T-helper 1 cell treated with Interleukin-12 subunit alpha and Interleukin-12 subunit beta and Interleukin-4 antibody, amounts not matched to agents 30 ng/mL and 1 ng/mL, for 36 hours (primary cell): Measurements from ENCODE around the gene LMAN1. TPM values are rescaled to one million over a fixed set of nuclear protein-coding genes. Genes with fewer than 3 reads are reported as not detected.

Source experiments
- intact Hi-C: fragments of 100-400 bp; cut with micrococcal nuclease; formaldehyde crosslinking; loops from one replicate; pipeline ENCODE4 v1.15.1; 2024
- total RNA-seq: library from RNA; stranded (reverse); gene quantifications from 2 replicates; pipeline ENCODE4 v1.2.3, GENCODE V29; 2022

LMAN1 gene
- total RNA-seq, 1 donor from 2014 or later = 144 TPM

DNA sequence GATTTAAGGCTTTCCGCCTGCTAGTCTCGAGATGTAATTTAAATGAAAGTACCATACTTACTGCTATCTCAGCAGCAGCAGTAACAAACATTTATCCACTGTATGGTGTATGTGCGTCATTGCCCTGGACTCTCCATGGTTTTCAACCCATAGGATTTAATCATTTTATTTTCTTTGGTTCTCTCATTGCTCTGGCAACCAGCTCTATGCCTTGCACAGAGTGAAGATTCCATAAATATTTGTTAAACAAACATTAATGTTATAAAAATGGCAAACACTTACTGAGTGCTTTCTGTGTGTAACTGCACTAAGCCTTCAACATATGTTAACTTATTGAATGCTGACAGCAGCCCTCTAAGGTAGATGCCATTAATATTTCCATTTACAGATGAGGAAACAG, 1.3 kb upstream of the LMAN1 start:
- intact Hi-C loops = no loop called here

DNA sequence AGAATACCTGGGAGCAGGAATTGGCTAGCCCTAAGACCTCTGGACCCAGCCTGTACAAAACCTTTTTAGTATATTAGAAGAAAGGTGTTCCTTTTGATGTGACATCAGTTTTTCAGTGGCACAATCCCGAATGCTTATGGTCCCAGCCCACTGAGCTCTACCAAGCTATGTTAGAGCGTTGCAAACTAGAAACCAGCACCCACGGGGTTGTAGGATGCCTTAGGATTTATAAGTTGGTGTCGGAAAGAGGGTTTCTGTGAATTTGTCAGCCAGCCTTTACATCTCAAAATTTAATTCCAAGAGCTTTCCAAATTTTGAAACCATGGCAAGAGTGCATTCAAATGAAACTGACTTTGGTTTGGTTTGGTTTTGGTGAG, 499 bp upstream of the LMAN1 start:
- intact Hi-C loops = loop anchor here (1.0 to 5.0 kb wide), 8 partner anchors 43 to 1772 kb away; partner anchors contain the start of genes FECH, MALT1, NARS1 and SEC11C

DNA sequence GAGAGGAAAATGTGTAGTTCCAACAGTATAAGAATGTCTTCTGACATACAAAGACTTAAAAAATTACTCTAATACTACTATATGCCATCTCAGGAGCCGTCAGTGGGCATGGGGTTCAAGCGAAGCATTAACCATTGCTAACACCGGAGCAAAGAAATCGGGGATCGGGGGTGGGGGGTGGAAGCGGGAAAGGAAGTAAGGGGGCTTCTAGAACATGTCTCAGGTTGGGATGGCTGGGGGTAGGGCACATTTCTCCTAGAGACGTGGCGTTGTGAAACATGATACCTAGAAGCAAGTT, 702 bp downstream of the LMAN1 start:
- intact Hi-C loops = loop anchor here (1.0 to 5.0 kb wide), 9 partner anchors 9 to 1771 kb away; partner anchors contain the start of genes FECH and NARS1

DNA sequence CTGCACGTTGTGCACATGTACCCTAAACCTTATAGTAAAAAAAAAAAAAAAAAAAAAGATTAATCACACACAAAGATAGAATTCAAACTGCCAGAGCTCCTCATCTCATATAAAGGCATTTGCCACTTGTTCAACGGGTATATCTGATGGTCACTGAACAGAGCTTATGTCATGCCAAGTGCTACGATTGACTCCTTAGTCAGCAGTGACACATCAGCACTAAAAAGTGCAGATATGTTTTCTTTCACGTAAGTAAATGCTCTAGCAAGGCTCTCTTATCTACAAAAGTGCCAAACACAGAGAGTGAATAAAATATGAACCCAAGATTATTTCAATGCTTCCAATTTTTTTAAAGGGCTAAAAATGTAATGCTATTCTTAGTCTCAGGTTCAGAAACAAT, 1.1 kb downstream of the LMAN1 start:
- intact Hi-C loops = loop anchor here (1.0 to 5.0 kb wide), 9 partner anchors 9 to 1771 kb away; partner anchors contain the start of genes FECH and NARS1

DNA sequence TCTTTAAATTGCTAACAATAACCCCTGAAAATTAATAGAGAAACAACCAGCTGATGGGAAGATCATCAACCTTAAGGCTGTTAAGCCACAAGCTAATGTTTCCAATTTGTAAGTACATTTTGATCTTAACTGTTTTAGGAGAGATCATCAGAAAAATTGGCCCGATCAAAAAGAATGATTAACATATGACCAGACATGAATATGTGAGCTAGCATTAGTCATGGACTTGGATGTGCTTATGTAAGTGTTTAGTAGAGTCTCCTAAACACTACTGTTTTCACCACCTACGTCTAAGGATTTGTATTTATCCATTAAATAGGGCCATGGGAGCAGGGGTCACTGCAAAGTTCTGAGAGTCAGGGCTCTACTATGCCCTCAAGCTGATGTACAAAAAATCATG, 4.3 kb downstream of the LMAN1 start:
- intact Hi-C loops = loop anchor here (5.0 kb wide), 3 partner anchors 812 to 1767 kb away; partner anchors contain the start of genes FECH and NARS1

DNA sequence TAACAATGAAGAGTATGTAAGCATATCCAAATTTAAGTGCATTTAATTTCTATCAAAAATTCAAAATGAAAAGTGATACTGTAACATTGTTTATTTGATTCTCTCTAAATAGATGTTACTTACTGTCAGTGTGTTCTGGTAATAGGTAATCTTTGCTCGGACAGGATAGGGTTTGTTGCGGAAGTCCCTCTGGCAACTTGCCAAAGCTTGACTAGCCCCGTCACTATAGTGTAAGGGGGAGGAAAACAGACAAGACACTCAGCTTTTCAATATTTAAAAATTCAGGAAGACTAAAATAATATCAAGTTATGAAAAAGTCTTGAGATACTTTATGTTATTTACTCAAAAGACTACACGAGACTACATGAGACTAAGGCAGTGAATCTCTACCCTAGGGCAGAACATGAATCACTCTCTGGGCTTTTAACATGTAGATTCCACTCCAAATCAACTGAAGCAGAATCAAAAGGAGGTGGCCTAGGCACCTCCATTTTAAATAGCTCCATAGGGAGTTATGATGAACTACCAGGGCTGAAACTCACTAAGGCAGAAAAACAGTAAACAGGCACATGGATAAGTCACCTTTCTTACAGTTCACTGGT, 5.9 kb downstream of the LMAN1 start:
- intact Hi-C loops = no loop called here

DNA sequence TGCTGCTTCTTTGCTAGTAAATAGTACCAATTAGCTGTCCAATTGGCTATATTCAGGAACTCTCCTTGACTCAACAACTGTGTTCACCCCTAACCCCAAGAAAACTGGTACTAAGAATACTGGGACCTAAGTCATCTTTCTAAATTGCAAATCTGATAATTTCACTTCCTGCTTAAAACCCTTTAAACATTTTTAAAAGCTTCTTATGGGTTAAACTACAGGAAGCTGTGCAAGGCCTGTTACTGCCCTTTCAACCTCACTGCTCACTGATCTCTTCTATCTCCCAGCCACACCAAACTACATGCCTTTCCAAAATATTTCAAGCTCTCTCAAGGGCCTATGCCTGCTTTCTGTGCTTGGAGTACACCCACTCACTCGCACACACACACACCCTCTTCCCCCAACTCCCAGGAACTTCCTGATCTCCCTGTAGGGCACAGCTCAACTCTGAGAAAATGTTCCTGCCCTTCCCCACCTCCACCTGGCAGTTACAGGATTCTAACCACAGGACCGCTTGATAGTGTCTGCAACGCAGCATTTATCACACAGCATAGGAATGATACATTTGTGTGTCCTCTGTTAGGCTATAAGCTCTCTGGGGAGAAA, 6.7 kb downstream of the LMAN1 start:
- intact Hi-C loops = no loop called here

DNA sequence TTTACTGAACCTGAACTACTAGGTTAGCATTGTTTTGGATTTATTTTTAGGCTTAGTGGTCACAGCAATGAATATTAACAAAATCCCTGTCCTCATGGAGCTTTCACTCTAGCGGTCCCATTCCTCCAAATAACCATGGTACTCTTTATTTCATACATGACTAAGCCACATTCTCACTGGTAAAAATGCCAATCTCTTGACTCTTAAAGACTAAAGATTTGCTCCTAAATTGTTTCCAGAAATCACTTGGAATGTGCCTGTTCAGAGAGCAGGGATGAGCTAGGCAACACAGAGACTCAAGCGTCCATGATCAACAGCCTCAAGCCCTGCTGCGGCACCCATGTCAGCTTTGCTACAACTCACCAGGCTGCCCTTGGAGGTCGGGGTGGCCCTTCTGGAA, 13.5 kb downstream of the LMAN1 start:
- intact Hi-C loops = no loop called here

DNA sequence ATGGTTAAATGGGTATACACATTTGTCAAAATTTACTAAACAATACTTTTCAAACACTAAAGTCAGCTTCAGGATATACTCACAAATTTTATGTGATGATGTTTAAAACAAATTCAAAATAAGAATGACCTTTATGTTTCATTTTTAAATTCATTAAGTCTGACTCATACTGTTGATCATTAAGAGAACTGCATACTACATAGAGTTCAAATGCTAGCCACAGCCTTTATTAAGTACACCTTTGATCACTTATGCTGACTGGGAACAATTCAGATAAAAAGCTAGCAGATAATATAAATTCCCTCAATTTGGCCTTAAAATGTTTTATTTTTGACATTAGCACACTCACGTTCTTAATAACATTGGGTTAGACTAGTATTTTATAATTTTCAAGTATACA, 14.1 kb downstream of the LMAN1 start:
- intact Hi-C loops = no loop called here

DNA sequence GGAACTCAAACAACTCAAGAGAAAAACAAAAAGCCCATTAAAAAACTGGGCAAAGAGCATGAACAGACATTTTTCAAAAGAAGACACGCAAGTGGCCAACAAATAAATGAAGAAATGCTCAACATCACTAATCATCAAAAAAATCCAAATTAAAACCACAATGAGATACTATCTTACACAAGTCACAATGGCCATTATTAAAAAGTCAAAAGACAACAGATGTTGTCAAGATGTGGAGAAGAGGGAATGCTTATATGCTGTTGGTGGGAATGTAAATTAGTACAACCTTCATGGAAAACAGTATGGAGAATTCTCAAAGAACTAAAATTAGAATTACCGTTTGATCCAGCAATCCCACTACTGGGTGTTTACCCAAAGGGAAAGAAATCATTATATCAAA, 15.1 kb downstream of the LMAN1 start:
- intact Hi-C loops = no loop called here

DNA sequence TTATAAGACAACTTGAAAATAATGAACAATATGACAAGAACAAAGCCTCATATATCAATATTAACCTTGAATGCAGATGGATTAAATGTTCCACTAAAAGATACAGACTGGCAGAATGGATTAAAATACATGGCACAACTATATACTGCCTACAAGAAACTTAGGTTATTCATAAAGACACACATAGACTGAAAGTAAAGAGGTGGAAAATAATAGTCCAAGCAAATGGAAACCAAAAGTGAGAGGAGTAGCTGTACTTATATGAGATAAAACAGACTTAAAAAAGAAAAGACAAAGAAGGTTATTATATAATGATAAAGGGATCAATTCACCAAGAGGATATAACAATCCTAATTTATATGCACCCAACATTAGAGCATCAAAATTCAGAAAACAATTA, 18.2 kb downstream of the LMAN1 start:
- intact Hi-C loops = loop anchor here (1.0 kb wide), 1 partner anchor 17 kb away; no protein-coding TSS in a partner anchor

DNA sequence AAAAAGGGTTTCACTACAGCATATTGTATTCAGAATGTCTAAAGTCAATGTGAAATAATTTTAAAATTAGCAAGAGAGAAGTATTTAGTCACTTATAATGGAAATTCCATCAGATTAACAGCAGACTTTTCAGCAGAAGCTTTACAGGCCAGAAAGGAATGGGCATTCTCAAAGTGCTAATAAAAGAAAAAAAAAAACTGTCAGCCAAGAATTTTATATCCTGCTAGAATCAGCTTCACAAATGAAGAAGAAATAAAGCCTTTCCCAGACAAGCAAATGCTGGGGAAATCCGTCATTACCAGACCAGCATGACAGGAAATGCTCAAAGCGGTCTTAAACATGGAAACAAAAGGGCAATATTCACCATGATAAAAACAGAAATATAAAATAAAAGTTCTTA, 18.8 kb downstream of the LMAN1 start:
- intact Hi-C loops = no loop called here

DNA sequence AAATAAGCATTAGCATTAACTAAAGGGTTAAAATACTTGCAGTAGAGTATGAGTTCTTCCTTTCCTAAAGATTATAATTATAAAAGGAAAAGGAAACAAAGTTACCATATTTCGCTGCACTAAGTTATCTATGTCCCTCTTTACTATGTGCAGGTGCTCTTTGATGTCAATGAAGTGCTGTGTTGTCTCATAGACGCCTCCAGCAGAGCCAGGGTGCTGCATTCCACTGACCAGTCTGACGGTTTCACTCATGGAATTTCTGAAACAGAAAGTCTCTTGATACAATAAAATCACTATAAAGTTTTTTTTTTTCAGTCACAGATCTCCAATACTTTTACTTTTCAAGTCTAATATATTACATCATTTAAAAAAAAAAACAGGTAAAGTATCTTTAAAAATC, 26.1 kb downstream of the LMAN1 start:
- intact Hi-C loops = no loop called here

DNA sequence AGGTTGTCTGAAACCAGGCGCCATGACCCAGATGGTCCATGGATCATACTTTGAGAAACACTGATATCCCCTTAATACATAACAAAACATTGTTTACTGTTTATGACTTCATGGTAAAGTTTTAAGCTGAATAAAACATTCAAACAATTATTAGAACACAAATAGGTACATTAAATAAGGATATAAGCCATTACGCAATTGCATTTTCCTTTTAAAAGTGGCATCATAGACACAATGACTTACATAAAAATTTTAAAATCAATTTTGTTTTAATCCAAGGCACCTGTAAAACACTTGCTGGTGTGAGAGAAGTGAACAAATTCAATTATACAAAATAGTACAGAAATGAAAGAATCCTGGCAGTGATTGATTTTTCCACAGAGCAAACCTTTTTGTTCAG, 30.4 kb downstream of the LMAN1 start:
- intact Hi-C loops = no loop called here

DNA sequence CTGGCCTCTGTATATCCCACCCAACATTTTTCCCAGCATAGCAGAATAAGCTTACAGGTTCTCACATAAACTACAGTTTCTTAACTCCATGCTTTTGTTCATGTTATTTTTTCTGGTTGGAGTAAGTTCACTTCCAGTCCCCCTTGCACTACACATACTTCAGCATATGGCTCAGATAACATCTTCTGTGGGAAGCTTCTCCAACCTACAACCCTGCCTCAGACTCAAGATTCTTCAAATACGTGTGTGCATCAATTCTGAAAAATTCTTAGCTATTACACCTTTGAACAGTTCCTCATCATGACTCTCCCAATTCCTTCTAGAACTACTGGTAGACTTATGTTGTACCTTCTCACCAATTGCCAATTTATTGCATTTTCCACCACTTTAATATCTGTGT, 33.1 kb downstream of the LMAN1 start:
- intact Hi-C loops = no loop called here

DNA sequence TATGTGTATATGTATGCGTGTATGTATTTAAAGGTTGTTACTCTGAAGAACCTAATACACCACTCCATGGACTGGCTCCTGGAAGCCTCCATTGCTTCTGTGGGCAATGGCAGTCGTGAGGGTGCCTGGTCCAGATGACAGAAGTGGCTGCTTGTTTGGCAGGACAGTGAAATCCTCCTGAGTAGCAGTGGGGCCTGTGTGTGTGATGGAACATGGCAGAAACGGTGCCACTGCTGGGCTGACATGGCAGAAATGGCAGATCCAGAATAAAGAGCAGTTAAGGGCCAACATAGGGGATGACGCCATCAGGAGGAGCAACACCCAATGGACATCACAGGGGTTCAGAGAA, 34.5 kb downstream of the LMAN1 start:
- intact Hi-C loops = no loop called here

DNA sequence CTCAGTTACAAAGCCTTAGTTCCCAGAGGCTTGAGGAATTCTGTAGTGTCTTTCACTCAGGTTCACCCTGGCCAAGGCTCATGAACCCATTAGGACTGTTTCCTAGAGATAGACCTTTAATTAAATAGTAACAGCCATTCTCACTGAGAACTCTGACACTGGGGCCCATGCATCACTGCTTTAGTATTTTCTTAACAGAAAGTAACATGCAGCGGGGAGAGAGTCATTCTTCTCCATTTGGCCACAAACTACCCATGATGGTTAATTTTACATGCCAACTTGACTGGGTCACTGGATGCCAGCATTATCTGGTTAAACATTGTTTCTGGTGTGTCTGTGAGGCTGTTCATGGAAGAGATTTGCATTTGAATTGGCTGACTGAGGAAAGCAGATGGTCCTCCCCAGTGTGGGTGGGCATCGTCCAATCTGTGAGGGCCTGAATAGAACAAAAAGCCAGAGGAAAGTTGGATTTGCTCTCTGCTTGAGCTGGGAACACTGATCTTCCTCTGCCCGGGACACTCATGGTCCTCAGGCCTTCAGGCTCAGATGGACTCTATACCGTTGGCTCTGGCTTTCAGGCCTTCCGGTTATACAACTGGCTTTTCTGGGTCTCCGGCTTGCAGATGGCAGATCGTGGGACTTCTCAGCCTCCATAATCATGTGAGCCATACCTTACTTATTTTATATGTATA, 35.0 kb downstream of the LMAN1 start:
- intact Hi-C loops = no loop called here

DNA sequence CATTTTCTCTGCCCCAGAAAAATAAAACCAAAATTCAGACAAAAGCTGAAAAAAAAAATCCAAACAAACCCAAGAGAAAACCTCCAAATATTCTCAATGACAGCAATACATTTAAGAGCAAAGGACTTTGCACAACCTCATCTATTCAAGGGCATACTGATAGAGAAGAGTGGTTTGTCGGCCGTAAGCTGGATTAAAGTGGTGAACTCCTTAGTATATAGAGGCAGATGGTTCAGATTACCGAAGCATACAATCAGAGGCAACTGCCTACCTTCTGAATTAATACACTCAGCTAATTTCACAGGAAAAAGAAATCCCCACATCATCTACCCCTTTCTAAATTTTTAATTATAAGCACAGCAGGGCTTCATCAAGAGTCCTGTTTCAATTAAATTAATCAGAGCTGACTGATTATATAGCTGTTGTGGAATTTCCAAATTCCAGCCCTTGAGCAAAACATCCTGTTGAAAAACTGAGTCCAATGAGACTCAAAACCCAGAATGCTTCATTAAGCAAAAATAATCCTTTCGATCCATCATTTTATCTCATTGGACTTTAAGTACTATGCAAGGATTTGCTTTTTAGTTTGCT, 40.5 kb downstream of the LMAN1 start, which contains the start of gene CPLX4:
Gene CPLX4 (minus strand): TSS at position 190 of the 591 bp plus-strand sequence. CDS start 187 bp downstream, at position 3.
- intact Hi-C loops = no loop called here

DNA sequence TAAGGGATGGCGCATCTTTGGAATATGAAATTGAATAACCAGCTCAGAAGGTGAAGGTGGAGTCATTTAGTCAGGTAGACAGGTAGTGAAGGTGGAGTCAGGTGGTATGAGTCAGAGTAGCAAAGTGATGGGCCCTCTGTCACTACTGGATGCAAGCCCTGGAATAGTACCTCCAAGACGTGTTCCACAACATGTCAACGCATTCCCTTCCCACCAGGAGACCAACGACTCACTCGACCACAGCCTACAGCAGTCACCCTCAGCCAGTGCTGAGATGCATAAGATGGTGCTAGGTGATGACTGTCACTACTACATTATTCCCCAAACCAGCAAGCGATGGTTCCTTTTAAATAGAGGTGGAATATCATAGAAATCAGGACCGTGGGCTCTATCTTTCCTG, 47.4 kb downstream of the LMAN1 start:
- intact Hi-C loops = no loop called here

DNA sequence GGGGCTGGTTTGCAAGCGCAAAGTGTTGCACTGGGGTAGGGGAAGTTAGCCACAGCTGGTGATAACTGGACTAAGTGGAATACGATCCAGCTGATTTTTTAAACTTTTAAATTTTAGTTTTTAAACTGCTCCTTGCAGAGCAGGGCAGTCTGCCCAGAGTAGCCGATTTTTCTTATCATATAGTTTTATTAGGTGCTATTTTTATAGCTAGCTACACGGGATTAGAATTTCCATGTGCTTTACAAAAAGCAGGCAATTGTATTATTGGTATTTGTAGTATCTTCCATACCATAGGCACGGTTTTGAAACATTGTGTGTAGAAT, 50.2 kb downstream of the LMAN1 start:
- intact Hi-C loops = loop anchor here (1.0 to 5.0 kb wide), 6 partner anchors 49 to 1238 kb away; no protein-coding TSS in a partner anchor

DNA sequence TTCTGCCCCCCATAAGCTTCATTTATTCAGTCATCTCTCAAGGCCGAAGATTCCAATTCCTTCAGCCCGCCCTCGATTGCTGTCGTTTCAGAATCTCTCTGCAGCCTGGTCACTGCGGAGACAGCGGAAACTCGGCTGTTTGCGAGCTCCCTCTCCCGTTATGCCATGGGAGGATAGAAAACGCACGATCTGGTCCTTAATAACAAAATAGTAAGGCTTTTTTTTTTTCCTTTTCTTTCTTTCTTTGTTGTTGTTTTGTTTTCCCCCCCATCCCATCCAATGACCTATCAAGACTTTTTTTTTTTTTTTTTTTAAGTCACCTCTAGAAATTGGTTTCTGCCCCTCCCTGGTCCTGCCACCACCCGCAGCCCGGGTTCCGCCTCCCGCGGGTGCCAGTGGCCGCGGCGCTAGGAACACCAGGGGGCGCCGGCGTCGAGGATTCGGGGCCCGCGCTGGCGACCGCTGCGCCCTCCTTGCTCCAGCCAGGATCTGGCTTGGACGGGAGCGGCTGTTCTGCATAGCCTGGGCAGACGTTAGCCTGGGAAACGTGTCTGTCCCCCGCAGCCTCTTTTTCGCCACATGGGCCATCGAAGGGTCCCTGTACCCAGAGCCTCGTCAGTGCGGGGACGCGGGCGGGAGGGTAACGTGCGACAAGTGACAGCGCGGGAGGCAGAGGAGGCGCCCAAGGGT, 50.7 kb downstream of the LMAN1 start:
- intact Hi-C loops = loop anchor here (1.0 to 5.0 kb wide), 6 partner anchors 50 to 1239 kb away; no protein-coding TSS in a partner anchor

DNA sequence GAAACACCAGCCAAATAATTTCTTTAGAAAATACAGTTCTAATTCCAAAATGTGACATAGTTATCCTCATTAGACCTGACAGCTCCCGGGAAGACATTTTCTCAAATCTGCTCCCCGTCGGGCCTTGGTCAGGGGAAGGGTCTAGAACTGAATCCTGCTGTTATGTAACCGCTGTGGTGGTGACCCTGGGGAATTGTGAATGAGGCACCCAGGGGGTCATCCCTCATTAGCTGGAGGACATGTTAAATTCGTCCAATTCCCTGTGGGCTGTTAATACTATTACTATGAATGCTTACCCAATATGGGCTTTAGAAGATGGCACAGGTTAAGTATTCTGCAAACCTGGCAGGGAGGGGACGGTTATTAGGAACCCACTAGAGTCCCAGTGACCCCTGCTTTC, 52.4 kb downstream of the LMAN1 start:
- intact Hi-C loops = loop anchor here (5.0 kb wide), 1 partner anchor 1241 kb away; no protein-coding TSS in a partner anchor
